Ovary (tissue), 9 donors: Measurements from ENCODE around the gene ARMC12. TPM values are rescaled to one million over a fixed set of nuclear protein-coding genes. Genes with fewer than 3 reads are reported as not detected.
A peak's percentile ranks its signal among the peaks of the same experiment; 100 is the strongest.

Experiments
- DNase-seq, 5 donors: peaks; one replicate each; pipeline ENCODE4 v3.0.0-alpha.2; 2019 to 2020
- H3K27ac ChIP-seq, 2 donors: fragments of 200-600 bp; one replicate each; pipeline versions ENCODE4 v1.5.1 to v1.8.0; 2019 to 2022
- H3K27me3 ChIP-seq: fragments of 200-600 bp; one replicate; pipeline ENCODE4 v1.8.0; 2022
- H3K36me3 ChIP-seq: fragments of 200-600 bp; sonication (generic); one replicate; pipeline ENCODE4 v1.5.1; 2019
- H3K4me1 ChIP-seq: one replicate; pipeline ENCODE4 v1.8.1; 2013; ENCODE audit warnings: mild to moderate bottlenecking, moderate library complexity; ENCODE audit not compliant: insufficient read depth
- H3K4me3 ChIP-seq: fragments of 200-600 bp; sonication (generic); one replicate; pipeline ENCODE4 v1.5.1; 2017
- H3K9me3 ChIP-seq, 2 donors: fragments of 200-600 bp in 1 of 2; sonication (generic) in 1 of 2; one replicate each; pipeline versions ENCODE4 v1.5.1 to v1.8.1; 2013 to 2019; ENCODE audit warnings: mild to moderate bottlenecking in 1 of 2, moderate library complexity in 1 of 2
- CTCF ChIP-seq, 3 donors: fragments of 450-650 bp in 2 of 3; fragments of 200-600 bp in 1 of 3; IDR thresholded peaks; one replicate each; pipeline versions ENCODE4 v1.5.1 to v1.8.0; 2016 to 2022; ENCODE audit warnings: antibody characterized with exemption in 3 of 3, mild to moderate bottlenecking in 1 of 3
- EP300 ChIP-seq: sonication (generic); formaldehyde crosslinking; IDR thresholded peaks from one replicate; pipeline ENCODE4 v1.6.1; 2017; ENCODE audit warnings: antibody characterized with exemption
- POLR2A ChIP-seq: fragments of 450-650 bp; IDR thresholded peaks from one replicate; pipeline ENCODE4 v1.6.1; 2017; ENCODE audit warnings: antibody characterized with exemption, mild to moderate bottlenecking, moderate library complexity
- WGBS, 3 donors: extraction: QIAGEN DNeasy Blood & Tissue Kit in 1 of 3; methylation state at CpG; one replicate each; pipeline versions ENCODE4 v1.1.5 to v1.1.7; 2013 to 2017; 5-methylcytosine and 5-hydroxymethylcytosine counted together
- intact Hi-C, 4 donors: fragments of 100-400 bp; cut with DNase I; formaldehyde crosslinking; loops; one replicate each; pipeline versions ENCODE4 v1.11.0 to v1.15.1; 2022 to 2023
- polyA plus RNA-seq, 2 donors: library from polyadenylated mRNA; stranded (reverse); fragments of 200-250 nt in 1 of 2; fragments of 350-450 nt in 1 of 2; fragmentation: Illumina TruSeq in 1 of 2; extraction: RNeasy Lipid Tissue Mini Kit (QIAGEN cat#74804) in 1 of 2; gene quantifications; one replicate each; pipeline ENCODE4 v1.2.3, GENCODE V29; 2013 to 2014
- total RNA-seq, 7 donors: library from RNA; depleted of rRNA in 2 of 7; stranded (reverse); fragments of >200 nt in 2 of 7; fragmentation: NEBNext Ultra II Directional in 3 of 7; extraction: Animal tissue kit (Norgen Biotek cat#: 25700) in 3 of 7; gene quantifications; one replicate each; pipeline versions ENCODE4 v1.1.0 to v1.2.4, GENCODE V29; 2016 to 2023
- donor health status: DM: no; HTN: no; CAD: no; lungs with moderate emphysema.
- donor health status: DM: no; HTN: no; CAD: no.
- donor health status: Bipolar disorder and iron deficiency.
- donor health status: DM: yes; HTN: yes; CAD: no.
- donor health status: DM: no; HTN: no; CAD: no.
- donor health status: DM: yes; HTN: yes; CAD: no.

The ARMC12 gene
- total and polyA plus RNA-seq, 9 donors = 0.34 to 1.9 (median 1.0) TPM

GRCh38 chr6:35723587-35723986 lies 13.2 kb upstream of the ARMC12 start:
- no peaks in the 10 kb centered on the region for H3K36me3 ChIP-seq
- no peaks in the 10 kb centered on the region for H3K9me3 ChIP-seq
- TF ChIP-seq EP300 (no peak), CTCF (IDR thresholded peaks at IDR 0.05) (no peak), POLR2A (no peak)
- WGBS, 3 donors = 82 to 88% (median 83%) methylated on average over 2 of the region's 2 CpGs
- H3K4me3 ChIP-seq = no peak overlapping the region
- no peak for DNase-seq
- peaks cover 38% of the 10 kb centered on the region for H3K4me1 ChIP-seq
- peak overlapping the region; percentile 94 to 97 for H3K27ac ChIP-seq
- no peaks in the 10 kb centered on the region for H3K27me3 ChIP-seq
- intact Hi-C loops = no loop called here

GRCh38 chr6:35724059-35724458 lies 12.8 kb upstream of the ARMC12 start:
- TF ChIP-seq CTCF (IDR thresholded peaks at IDR 0.05) (no peak), EP300 (no peak), POLR2A (no peak)
- intact Hi-C loops = no loop called here
- no peak for DNase-seq
- Histone ChIP-seq H3K36me3 (no peaks in the 10 kb centered on the region), H3K4me1 (peaks cover 38% of the 10 kb centered on the region), H3K27ac (peak overlapping the region; percentile 94 to 97), H3K4me3 (no peak overlapping the region), H3K27me3 (no peaks in the 10 kb centered on the region), H3K9me3 (no peaks in the 10 kb centered on the region)
- WGBS, 3 donors = 91 to 95% (median 91%) methylated on average over 4 of the region's 4 CpGs

- Histone ChIP-seq H3K27me3 (no peaks in the 10 kb centered on the region), H3K4me3 (no peak overlapping the region), H3K4me1 (peaks cover 40% of the 10 kb centered on the region), H3K27ac (peak overlapping the region; percentile 94 to 97), H3K36me3 (no peaks in the 10 kb centered on the region), H3K9me3 (no peaks in the 10 kb centered on the region)
- TF ChIP-seq POLR2A (no peak), CTCF (IDR thresholded peaks at IDR 0.05) (no peak), EP300 (no peak)
- DNase-seq = no peak
- intact Hi-C loops = no loop called here
- WGBS, 3 donors = 80 to 93% (median 90%) methylated on average over 2 of the region's 2 CpGs
These were observed 12.4 kb upstream of the ARMC12 start for GRCh38 chr6:35724471-35724870.

- WGBS, 3 donors = 70 to 75% (median 73%) methylated on average over 5 of the region's 5 CpGs
- no peak for DNase-seq
These were observed 11.6 kb upstream of the ARMC12 start for GRCh38 chr6:35725081-35725708.

More at GRCh38 chr6:35725081-35725708, 11.6 kb upstream of the ARMC12 start:
- Histone ChIP-seq H3K9me3 (no peaks in the 10 kb centered on the region), H3K27ac (peak overlapping the region; percentile 94 to 97), H3K36me3 (no peaks in the 10 kb centered on the region), H3K27me3 (no peaks in the 10 kb centered on the region), H3K4me1 (peaks cover 36% of the 10 kb centered on the region), H3K4me3 (no peak overlapping the region)
- no peak for TF ChIP-seq CTCF (IDR thresholded peaks at IDR 0.05)
- no peak for TF ChIP-seq EP300
- TF ChIP-seq POLR2A = no peak
- intact Hi-C loops = loop anchor here in 3 of 4 donors (5.0 kb wide), 3 partner anchors 33 to 123 kb away; partner anchors contain the start of gene FKBP5 (in 1 of the 3)
